Neural cell (in vitro differentiated cells): ENCODE data around the gene ITGB3. TPM values are rescaled to one million over a fixed set of nuclear protein-coding genes. Genes with fewer than 3 reads are reported as not detected.

Experiments
- H2AFZ ChIP-seq: fragments of 200-600, 300-800 bp; sonication (generic), shearing (Covaris generic); 2 replicates; pipeline ENCODE4 v1.6.0; 2014; ENCODE audit warnings: low read depth, mild to moderate bottlenecking, antibody characterized with exemption, low read length, moderate library complexity
- H3F3A ChIP-seq: fragments of 200-600 bp; shearing (Covaris generic); 2 replicates; pipeline ENCODE4 v1.6.1; 2016; ENCODE audit warnings: mild to moderate bottlenecking, moderate library complexity, mixed read lengths, antibody characterized with exemption, low read length; ENCODE audit not compliant: insufficient read depth, poor library complexity, severe bottlenecking
- H3K27ac ChIP-seq: fragments of 200-600, 300-800 bp; sonication (generic), shearing (Covaris generic); 2 replicates; pipeline ENCODE4 v1.5.1; 2014; ENCODE audit warnings: mild to moderate bottlenecking, low read length, moderate library complexity
- H3K27me3 ChIP-seq: fragments of 300-800, 200-600 bp; sonication (generic), shearing (Covaris generic); 2 replicates; pipeline ENCODE4 v1.6.0; 2014; ENCODE audit warnings: mild to moderate bottlenecking, low read depth, low read length, moderate library complexity; ENCODE audit not compliant: insufficient read depth
- H3K36me3 ChIP-seq: fragments of 300-800, 200-600 bp; sonication (generic), shearing (Covaris generic); 2 replicates; pipeline ENCODE4 v1.5.1; 2014; ENCODE audit warnings: mild to moderate bottlenecking, antibody characterized with exemption, low read length, moderate library complexity; ENCODE audit not compliant: insufficient read depth
- H3K4me2 ChIP-seq: fragments of 300-800, 200-600 bp; sonication (generic), shearing (Covaris generic); 2 replicates; pipeline ENCODE4 v1.6.0; 2014; ENCODE audit warnings: mild to moderate bottlenecking, low read length
- H3K4me3 ChIP-seq: fragments of 300-800, 200-600 bp; sonication (generic), shearing (Covaris generic); 2 replicates; pipeline ENCODE4 v1.5.1; 2014; ENCODE audit warnings: mild to moderate bottlenecking, low read length, moderate library complexity
- H3K79me2 ChIP-seq: fragments of 200-600 bp; shearing (Covaris generic); replicated peaks from 2 replicates; pipeline ENCODE4 v1.6.0; 2014; ENCODE audit warnings: mild to moderate bottlenecking, low read length, moderate library complexity; ENCODE audit not compliant: insufficient read depth
- H3K9ac ChIP-seq: fragments of 300-800, 200-600 bp; sonication (generic), shearing (Covaris generic); 2 replicates; pipeline ENCODE4 v1.6.1; 2016; ENCODE audit warnings: mild to moderate bottlenecking, low read length, mixed read lengths
- H3K9me2 ChIP-seq: fragments of 200-600 bp; shearing (Covaris generic); 2 replicates; pipeline ENCODE4 v1.6.1; 2016; ENCODE audit warnings: mild to moderate bottlenecking, low read length, mixed read lengths; ENCODE audit not compliant: insufficient read depth
- H3K9me3 ChIP-seq: fragments of 200-600, 300-800 bp; sonication (generic), shearing (Covaris generic); 2 replicates; pipeline ENCODE4 v1.6.1; 2016; ENCODE audit warnings: mild to moderate bottlenecking, mixed run types, low read length, moderate library complexity, mixed read lengths
- H4K20me1 ChIP-seq: fragments of 200-600 bp; shearing (Covaris generic); 2 replicates; pipeline ENCODE4 v1.6.1; 2016; ENCODE audit warnings: mild to moderate bottlenecking, mixed run types; ENCODE audit not compliant: insufficient read depth
- CTCF ChIP-seq: fragments of 450-650 bp; IDR thresholded peaks from 2 replicates; pipeline ENCODE4 v1.5.1; 2014; ENCODE audit warnings: antibody characterized with exemption, mild to moderate bottlenecking, moderate library complexity; ENCODE audit not compliant: poor library complexity, severe bottlenecking
- EP300 ChIP-seq: fragments of 450-650 bp; conservative IDR thresholded peaks from 2 replicates; pipeline ENCODE4 v1.6.1; 2014; ENCODE audit warnings: antibody characterized with exemption, mild to moderate bottlenecking, moderate library complexity; ENCODE audit not compliant: poor library complexity, severe bottlenecking
- EZH2 ChIP-seq: fragments of 200-600, 300-800 bp; shearing (Covaris generic), sonication (generic); IDR thresholded peaks from 2 replicates; pipeline ENCODE4 v1.6.1; 2014; ENCODE audit warnings: antibody characterized with exemption, low read length, borderline replicate concordance, mild to moderate bottlenecking; ENCODE audit not compliant: insufficient read depth, poor library complexity, severe bottlenecking
- MXI1 ChIP-seq: fragments of 450-650 bp; conservative IDR thresholded peaks from 2 replicates; pipeline ENCODE4 v1.6.1; 2014; ENCODE audit warnings: antibody characterized with exemption, mild to moderate bottlenecking; ENCODE audit not compliant: poor library complexity, severe bottlenecking
- POLR2AphosphoS5 ChIP-seq: IDR thresholded peaks from 2 replicates; pipeline ENCODE4 v1.6.1; 2012
- RAD21 ChIP-seq: fragments of 450-650 bp; conservative IDR thresholded peaks from 2 replicates; pipeline ENCODE4 v1.6.1; 2014; ENCODE audit warnings: antibody characterized with exemption, mild to moderate bottlenecking, moderate library complexity
- REST ChIP-seq: IDR thresholded peaks from 2 replicates; pipeline ENCODE4 v1.6.1; 2012; ENCODE audit warnings: borderline replicate concordance
- SMC3 ChIP-seq: fragments of 450-650 bp; conservative IDR thresholded peaks from 2 replicates; pipeline ENCODE4 v1.6.1; 2014; ENCODE audit warnings: antibody characterized with exemption, mild to moderate bottlenecking, moderate library complexity; ENCODE audit not compliant: poor library complexity
- TAF1 ChIP-seq: IDR thresholded peaks from 2 replicates; pipeline ENCODE4 v1.6.1; 2012; ENCODE audit warnings: low read depth
- polyA plus RNA-seq: library from polyadenylated mRNA; depleted of rRNA; stranded (reverse); fragments of >200 nt; gene quantifications from 2 replicates; pipeline ENCODE4 v1.2.3, GENCODE V29; 2014

The ITGB3 gene
- polyA plus RNA-seq, 1 donor from 2014 or later = not detected

- TF ChIP-seq POLR2AphosphoS5 = no peak
- TF ChIP-seq SMC3 = no peak
- TF ChIP-seq CTCF = no peak
- no peak for TF ChIP-seq EP300
- TF ChIP-seq TAF1 = no peak
- no peak for TF ChIP-seq RAD21
- TF ChIP-seq MXI1 = no peak
- TF ChIP-seq EZH2 = no peak
- no peak for TF ChIP-seq REST
- Histone ChIP-seq H2AFZ (no peak overlapping the region), H3K36me3 (no peaks in the 10 kb centered on the region), H3K4me3 (no peak overlapping the region), H3K4me2 (no peak overlapping the region), H3F3A (no peaks in the 10 kb centered on the region), H3K9ac (no peak overlapping the region), H3K9me3 (no peaks in the 10 kb centered on the region), H4K20me1 (no peaks in the 10 kb centered on the region), H3K27me3 (no peaks in the 10 kb centered on the region), H3K27ac (no peak overlapping the region), H3K9me2 (no peaks in the 10 kb centered on the region), H3K79me2 (no peaks in the 10 kb centered on the region)
These were observed 42.2 kb downstream of the ITGB3 start for GRCh38 chr17:47295874-47296255.

GRCh38 chr17:47297661-47298400, 44.2 kb downstream of the ITGB3 start:
- Histone ChIP-seq H3K9ac (no peak overlapping the region), H3K4me2 (no peak overlapping the region), H3K9me2 (no peaks in the 10 kb centered on the region), H2AFZ (no peak overlapping the region), H3K27ac (no peak overlapping the region), H3F3A (no peaks in the 10 kb centered on the region), H3K4me3 (no peak overlapping the region), H3K27me3 (no peaks in the 10 kb centered on the region), H4K20me1 (no peaks in the 10 kb centered on the region), H3K9me3 (peaks cover 2% of the 10 kb centered on the region), H3K79me2 (no peaks in the 10 kb centered on the region), H3K36me3 (no peaks in the 10 kb centered on the region)
- TF ChIP-seq SMC3 = no peak
